ENCODE results near the gene RPL10.

- TF ChIP-seq REST (IDR thresholded peaks at IDR 0.05; ENCODE audit: insufficient read depth in 1 of 2, low read depth in 2 of 2, low read length in 1 of 2) (no peak), CTCF (IDR thresholded peaks at IDR 0.05) (no peak), POLR2AphosphoS5 (IDR thresholded peaks at IDR 0.05; ENCODE audit: low read depth, low read length) (no peak), SIN3A (IDR thresholded peaks at IDR 0.05; ENCODE audit: borderline replicate concordance, insufficient read depth, low read depth, low read length) (no peak)
These were observed 18.0 kb upstream of the RPL10 start for GRCh38 chrX:154380153-154380552.
